Measurements from ENCODE around the gene SHISAL1.

- no peak for TF ChIP-seq CTCF (IDR thresholded peaks at IDR 0.05; ENCODE audit: insufficient read depth, low read length)
- no peak for TF ChIP-seq POLR2AphosphoS5 (IDR thresholded peaks at IDR 0.05; ENCODE audit: low read depth)
- TF ChIP-seq REST (IDR thresholded peaks at IDR 0.05; ENCODE audit: insufficient replicate concordance, low read depth), result no peak
- TF ChIP-seq GABPA (IDR thresholded peaks at IDR 0.05; ENCODE audit: low read depth), result no peak
- TF ChIP-seq SPI1 (IDR thresholded peaks at IDR 0.05; ENCODE audit: borderline replicate concordance, low read depth), result no peak
These were observed 27.8 kb upstream of the SHISAL1 start for GRCh38 chr22:44340271-44341239.

Measured in HL-60 (cell line).